GM21619 (cell line): Measurements from ENCODE around the gene ZNF814.
"Not testable (repeated sequence)": the region's sequence is repeated elsewhere in the genome, so short reads cannot be mapped to it uniquely, and the experiment has no call there.

Experiments used
- ATAC-seq: cut with Tn5 transposase; IDR thresholded peaks from one replicate; pipeline ENCODE4 v1.9.1; 2021; ENCODE audit not compliant: unreplicated experiment

ZNF814 gene

GRCh38 chr19:57817976-57818375, 70.9 kb downstream of the ZNF814 start:
- no peak for ATAC-seq

- ATAC-seq, result no peak
Measured at GRCh38 chr19:57816652-57817051, 72.2 kb downstream of the ZNF814 start.

GRCh38 chr19:57815247-57816075, 73.4 kb downstream of the ZNF814 start:
- ATAC-seq, result no peak

GRCh38 chr19:57814505-57815246, 74.2 kb downstream of the ZNF814 start, which contains the start of gene ZNF552:
ZNF552 (minus strand) TSS chr19:57814913; CDS start chr19:57814743, 170 bp downstream.
- ATAC-seq, result peak; percentile 72

GRCh38 chr19:57813919-57814504, 74.8 kb downstream of the ZNF814 start:
- no peak for ATAC-seq

- ATAC-seq, result not testable (repeated sequence)
Measured at GRCh38 chr19:57812975-57813820, 75.6 kb downstream of the ZNF814 start.

- no peak for ATAC-seq
Measured at GRCh38 chr19:57812226-57812625, 76.6 kb downstream of the ZNF814 start.

- ATAC-seq, result not testable (repeated sequence)
Measured at GRCh38 chr19:57810410-57811295, 78.2 kb downstream of the ZNF814 start.

GRCh38 chr19:57807541-57807940, 81.3 kb downstream of the ZNF814 start:
- ATAC-seq, result no peak

- ATAC-seq, result no peak
Measured at GRCh38 chr19:57803594-57804325, 85.1 kb downstream of the ZNF814 start.

GRCh38 chr19:57803265-57803593, 85.6 kb downstream of the ZNF814 start:
- no peak for ATAC-seq

- no peak for ATAC-seq
Measured at GRCh38 chr19:57802269-57802668, 86.6 kb downstream of the ZNF814 start.

- no peak for ATAC-seq
Measured at GRCh38 chr19:57800696-57801095, 88.1 kb downstream of the ZNF814 start.
